OCI-LY7 (cell line): ENCODE results near the gene NES.

Source experiments
- CTCF ChIP-seq: fragments of 200-600 bp; sonication (generic); conservative IDR thresholded peaks from 2 replicates; pipeline ENCODE4 v1.5.1; 2014; ENCODE audit warnings: mild to moderate bottlenecking, antibody characterized with exemption, low read length, moderate library complexity, mixed read lengths
- EZH2phosphoT487 ChIP-seq: fragments of 200-600 bp; sonication (generic); IDR thresholded peaks from 2 replicates; pipeline ENCODE4 v1.6.1; 2018; ENCODE audit warnings: low read depth, borderline replicate concordance, mild to moderate bottlenecking, mixed run types, antibody characterized with exemption, low read length, moderate library complexity, mixed read lengths

- no peak for TF ChIP-seq CTCF
- TF ChIP-seq EZH2phosphoT487: no peak
Measured at GRCh38 chr1:156638189-156638985, 38.8 kb downstream of the NES start.
